Muscle of leg (tissue), 11 donors: ENCODE measurements around the gene ZNF343. TPM values are rescaled to one million over a fixed set of nuclear protein-coding genes. Genes with fewer than 3 reads are reported as not detected.
A peak's percentile ranks its signal among the peaks of the same experiment; 100 is the strongest.
"Not testable (repeated sequence)": the region's sequence is repeated elsewhere in the genome, so short reads cannot be mapped to it uniquely, and the experiment has no call there.

Experiments used
- DNase-seq: peaks from one replicate; pipeline ENCODE4 v3.0.0; 2013
- H3K27ac ChIP-seq: one replicate; pipeline ENCODE4 v1.5.1; 2013; ENCODE audit warnings: mild to moderate bottlenecking, low read length, control low read depth
- H3K27me3 ChIP-seq: one replicate; pipeline ENCODE4 v1.6.1; 2013; ENCODE audit warnings: low read length; ENCODE audit not compliant: control insufficient read depth, insufficient read depth
- H3K36me3 ChIP-seq: one replicate; pipeline ENCODE4 v1.6.1; 2013; ENCODE audit warnings: low read length; ENCODE audit not compliant: control insufficient read depth, insufficient read depth
- H3K4me1 ChIP-seq: one replicate; pipeline ENCODE4 v1.6.1; 2013; ENCODE audit warnings: low read length; ENCODE audit not compliant: control insufficient read depth, insufficient read depth
- H3K4me3 ChIP-seq: one replicate; pipeline ENCODE4 v1.5.1; 2013; ENCODE audit warnings: low read length, control low read depth
- H3K9me3 ChIP-seq: replicated peaks from 2 replicates; pipeline ENCODE4 v1.6.1; 2013; ENCODE audit warnings: low read depth, low read length; ENCODE audit not compliant: control insufficient read depth
- WGBS: methylation state at CpG from one replicate; pipeline ENCODE4 v1.1.5; 2013; ENCODE audit warnings: missing lambda C conversion rate; ENCODE audit not compliant: insufficient coverage; 5-methylcytosine and 5-hydroxymethylcytosine counted together
- polyA plus RNA-seq, 8 donors: library from polyadenylated mRNA; unstranded; fragments of 120-200 nt; gene quantifications; one replicate each; pipeline versions ENCODE4 v1.2.1 to v1.2.3, GENCODE V29; 2013; ENCODE audit warnings: inconsistent platforms in 1 of 8, low replicate concordance in 1 of 8; ENCODE audit not compliant: insufficient read length in 8 of 8, insufficient read depth in 1 of 8
- total RNA-seq: library from RNA; stranded (reverse); fragments of 120-200 nt; gene quantifications from one replicate; pipeline ENCODE4 v1.2.4, GENCODE V29; 2013

Gene ZNF343
- total and polyA plus RNA-seq, 9 donors: 8.2 to 12.6 (median 8.8) TPM

GRCh38 chr20:2536560-2536986, 27.9 kb upstream of the ZNF343 start, which contains the start of gene TMC2:
Gene TMC2 (plus strand): TSS chr20:2536573. CDS start chr20:2536622, 49 bp downstream.
- Histone ChIP-seq H3K4me3 (no peak within 1 kb of the TSS), H3K4me1 (no peaks in the 10 kb centered on the region), H3K36me3 (no peaks in the 10 kb centered on the region), H3K27me3 (peaks cover 27% of the 10 kb centered on the region), H3K27ac (no peak within 1 kb of the TSS), H3K9me3 (no peaks in the 10 kb centered on the region)
- DNase-seq: no peak
- WGBS: 65% methylated on average over 13 of the region's 13 CpGs

DNA sequence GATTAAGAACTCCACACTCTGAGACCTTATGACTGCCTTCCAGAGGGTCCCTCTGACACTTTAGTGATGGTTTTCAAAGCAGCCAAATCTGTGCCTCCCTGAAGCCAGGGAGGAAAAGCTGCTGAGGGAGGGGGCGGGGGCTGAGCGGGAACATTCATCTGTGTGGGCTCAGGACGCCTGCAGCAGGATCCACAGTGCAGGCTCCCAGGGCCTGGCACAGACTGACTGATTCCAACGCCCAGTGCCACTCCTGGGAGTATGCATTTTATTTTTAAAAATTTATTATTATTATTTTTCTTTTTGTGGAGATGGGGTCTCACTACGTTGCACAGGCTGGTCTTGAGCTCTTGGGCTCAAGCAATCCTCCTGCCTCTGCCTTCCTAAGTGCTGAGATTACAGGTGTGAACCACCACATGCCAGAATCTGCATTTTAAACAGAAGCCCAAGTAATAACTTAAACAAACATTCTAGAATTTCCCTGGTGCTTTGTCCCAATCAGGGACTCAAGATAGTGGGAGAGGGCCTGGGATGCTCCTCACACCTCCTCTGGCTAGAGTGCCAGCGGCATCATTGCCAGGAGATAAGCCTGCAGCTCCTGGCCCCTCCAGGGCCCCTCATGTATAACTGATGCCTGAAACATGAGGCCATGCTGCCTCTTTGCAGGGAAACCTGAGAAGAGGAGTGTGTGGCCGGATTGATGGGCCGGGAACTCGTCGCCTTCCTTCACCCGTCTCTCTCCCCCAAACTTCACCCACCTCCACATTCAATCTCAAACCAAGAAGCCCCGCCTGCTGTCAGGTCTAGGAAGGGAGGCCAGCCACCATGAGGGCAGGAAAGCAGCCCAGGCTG, 27.2 kb upstream of the ZNF343 start:
- H3K36me3 ChIP-seq: no peaks in the 10 kb centered on the region
- 67% methylated on average over 2 of the region's 12 CpGs for WGBS
- DNase-seq: no peak
- H3K4me3 ChIP-seq: no peak overlapping the region
- peaks cover 27% of the 10 kb centered on the region for H3K27me3 ChIP-seq
- no peaks in the 10 kb centered on the region for H3K4me1 ChIP-seq
- H3K27ac ChIP-seq: no peak overlapping the region
- H3K9me3 ChIP-seq: no peaks in the 10 kb centered on the region

DNA sequence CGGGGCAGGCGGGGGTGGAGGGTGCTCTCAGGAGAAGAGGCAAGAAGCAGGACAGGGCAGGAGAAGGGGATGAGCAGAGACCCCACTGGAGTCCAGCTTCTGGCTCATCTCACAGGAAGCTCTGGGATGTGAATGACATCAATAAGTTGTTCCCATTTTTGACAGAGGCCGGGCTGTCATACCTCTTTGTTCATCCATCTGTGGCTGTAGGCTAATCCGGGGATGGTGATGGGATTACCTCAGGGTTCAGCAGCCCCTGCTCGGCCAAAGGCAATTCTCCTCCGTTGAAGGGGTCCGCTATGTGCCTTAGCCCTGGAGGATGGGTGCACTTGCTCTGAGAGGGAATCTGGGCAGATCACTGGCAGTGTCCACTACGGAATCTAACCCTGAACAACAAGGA, 24.4 kb upstream of the ZNF343 start:
- no peaks in the 10 kb centered on the region for H3K4me1 ChIP-seq
- peaks cover 31% of the 10 kb centered on the region for H3K27me3 ChIP-seq
- H3K4me3 ChIP-seq: no peak overlapping the region
- no peak overlapping the region for H3K27ac ChIP-seq
- H3K36me3 ChIP-seq: no peaks in the 10 kb centered on the region
- DNase-seq: no peak
- WGBS: 83% methylated on average over 8 of the region's 8 CpGs
- H3K9me3 ChIP-seq: no peaks in the 10 kb centered on the region

DNA sequence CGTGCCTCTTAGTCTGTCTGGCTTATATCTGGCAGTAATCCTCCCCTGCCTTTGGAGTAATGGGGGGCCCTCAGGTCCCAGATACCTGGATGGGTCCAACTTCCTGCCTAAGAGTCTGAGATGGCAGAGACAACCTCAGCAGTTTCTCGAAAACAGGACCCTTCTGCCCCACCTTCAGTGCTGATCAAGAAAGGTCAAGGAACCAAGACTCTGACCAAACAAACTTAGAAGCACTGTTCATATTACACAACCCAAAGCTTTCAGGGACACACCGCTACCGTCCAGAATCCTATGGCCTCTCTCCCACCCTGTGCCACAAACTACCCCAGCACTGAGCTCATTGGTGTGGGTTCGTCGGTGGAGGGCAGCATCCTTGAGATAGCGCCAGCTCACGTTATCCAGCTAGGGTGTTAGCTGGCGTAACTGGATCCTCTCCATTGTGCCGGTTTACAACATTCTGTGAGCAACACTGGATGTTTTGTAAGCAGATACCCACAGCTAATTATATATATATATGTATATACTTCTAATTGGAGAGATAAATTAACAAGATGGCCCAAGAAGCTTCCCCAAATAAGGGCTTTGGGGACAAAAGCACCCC, 20.1 kb upstream of the ZNF343 start:
- 50% methylated on average over 3 of the region's 10 CpGs for WGBS
- Histone ChIP-seq H3K4me3 (no peak overlapping the region), H3K27ac (no peak overlapping the region), H3K4me1 (peaks cover 8% of the 10 kb centered on the region), H3K27me3 (peaks cover 12% of the 10 kb centered on the region), H3K36me3 (no peaks in the 10 kb centered on the region), H3K9me3 (no peaks in the 10 kb centered on the region)
- DNase-seq: no peak

GRCh38 chr20:2527762-2528161, 19.0 kb upstream of the ZNF343 start:
- WGBS: 90% methylated on average over 2 of the region's 6 CpGs
- Histone ChIP-seq H3K9me3 (no peaks in the 10 kb centered on the region), H3K4me3 (no peak overlapping the region)

GRCh38 chr20:2526218-2526583, 17.5 kb upstream of the ZNF343 start:
- not testable (repeated sequence) for H3K4me1 ChIP-seq, H3K4me3 ChIP-seq, H3K9me3 ChIP-seq, H3K36me3 ChIP-seq, H3K27me3 ChIP-seq, DNase-seq, H3K27ac ChIP-seq
- 96% methylated on average over 3 of the region's 5 CpGs for WGBS

More at GRCh38 chr20:2527762-2528161, 19.0 kb upstream of the ZNF343 start:
- peaks cover 9% of the 10 kb centered on the region for H3K4me1 ChIP-seq
- DNase-seq: no peak
- peaks cover 7% of the 10 kb centered on the region for H3K27me3 ChIP-seq
- H3K27ac ChIP-seq: no peak overlapping the region
- no peaks in the 10 kb centered on the region for H3K36me3 ChIP-seq

- WGBS: 0% methylated on average over 64 of the region's 64 CpGs
Observed at GRCh38 chr20:2524709-2525506, 16.2 kb upstream of the ZNF343 start.

DNA sequence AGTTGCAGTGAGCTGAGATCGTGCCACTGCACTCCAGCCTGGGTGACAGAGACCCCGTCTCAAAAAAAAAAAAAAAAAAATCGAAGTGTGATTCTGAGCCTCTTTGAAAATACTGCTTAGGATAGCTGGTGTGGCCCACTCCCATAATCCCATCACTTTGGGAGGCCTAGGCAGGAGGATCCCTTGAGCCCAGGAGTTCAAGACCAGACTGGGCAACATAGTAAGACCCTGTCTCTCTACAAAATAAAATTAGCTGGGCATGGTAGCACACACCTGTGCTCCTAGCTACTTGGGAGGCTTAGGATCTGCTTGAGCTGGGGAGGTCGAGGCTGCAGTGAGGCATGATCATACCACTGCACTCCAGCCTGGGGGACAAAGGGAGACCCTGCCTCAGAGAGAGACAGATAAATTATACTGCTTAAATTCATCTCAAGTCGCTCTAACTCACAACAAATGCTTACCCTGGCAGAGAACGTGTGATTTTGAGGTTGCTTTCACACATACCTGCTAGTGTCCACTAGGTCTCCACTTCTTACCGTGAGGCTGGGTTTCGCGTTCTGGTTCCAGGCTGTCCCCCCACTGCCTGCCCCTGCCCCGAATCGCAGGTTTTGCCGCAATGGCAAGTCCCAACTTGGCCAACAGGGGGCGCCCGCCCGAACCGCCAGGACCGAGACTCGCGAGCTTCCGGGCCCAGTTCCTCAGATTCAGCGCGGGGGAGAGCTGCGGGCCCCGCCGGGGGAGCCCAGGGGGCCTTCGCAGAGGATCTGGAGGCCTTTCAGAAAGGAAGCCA, 15.4 kb upstream of the ZNF343 start:
- DNase-seq: peak; percentile 90
- H3K4me1 ChIP-seq: peaks cover 9% of the 10 kb centered on the region
- 4% methylated on average over 23 of the region's 26 CpGs for WGBS
- H3K9me3 ChIP-seq: no peaks in the 10 kb centered on the region
- peak overlapping the region; percentile 78 for H3K27ac ChIP-seq
- peak overlapping the region; percentile 61 for H3K4me3 ChIP-seq
- H3K27me3 ChIP-seq: peaks cover 5% of the 10 kb centered on the region
- no peaks in the 10 kb centered on the region for H3K36me3 ChIP-seq

More at GRCh38 chr20:2524709-2525506, 16.2 kb upstream of the ZNF343 start:
- H3K9me3 ChIP-seq: no peaks in the 10 kb centered on the region
- H3K36me3 ChIP-seq: no peaks in the 10 kb centered on the region
- peaks cover 9% of the 10 kb centered on the region for H3K4me1 ChIP-seq
- peak overlapping the region; percentile 78 for H3K27ac ChIP-seq
- peak overlapping the region; percentile 61 for H3K4me3 ChIP-seq
- H3K27me3 ChIP-seq: peaks cover 5% of the 10 kb centered on the region
- peak; percentile 76 for DNase-seq

DNA sequence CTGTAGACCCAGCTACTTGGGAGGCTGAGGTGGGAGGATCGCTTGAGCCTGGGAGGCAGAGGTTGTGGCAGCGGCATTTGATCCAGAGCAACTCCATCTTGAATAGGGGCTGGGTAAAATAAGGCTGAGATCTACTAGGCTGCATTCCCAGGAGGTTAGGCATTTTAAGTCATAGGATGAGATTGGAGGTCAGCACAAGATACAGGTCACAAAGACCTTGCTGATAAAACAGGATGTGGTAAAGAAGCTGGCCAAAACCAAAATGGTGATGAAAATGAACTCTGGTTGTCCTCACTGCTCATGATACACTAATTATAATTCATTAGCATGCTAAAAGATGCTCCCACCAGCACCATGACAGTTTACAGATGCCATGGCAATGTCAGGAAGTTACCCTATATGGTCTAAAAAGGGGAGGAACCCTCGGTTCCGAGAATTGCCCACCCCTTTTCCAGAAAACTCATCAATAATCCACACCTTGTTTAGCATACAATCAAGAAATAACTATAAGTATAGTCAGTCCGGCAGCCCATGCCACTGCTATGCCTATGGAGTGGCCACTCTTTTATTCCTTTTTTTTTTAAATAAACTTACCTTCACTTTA, 14.2 kb upstream of the ZNF343 start:
- not testable (repeated sequence) for H3K27me3 ChIP-seq, H3K4me3 ChIP-seq, DNase-seq, H3K36me3 ChIP-seq, H3K4me1 ChIP-seq, H3K9me3 ChIP-seq, H3K27ac ChIP-seq
- WGBS: 93% methylated on average over 4 of the region's 5 CpGs
